Glomerular endothelial cell (primary cell): ENCODE measurements around the gene ADAMTS12. TPM values are rescaled to one million over a fixed set of nuclear protein-coding genes. Genes with fewer than 3 reads are reported as not detected.

ENCODE experiments used
- DNase-seq: peaks from one replicate; pipeline ENCODE4 v3.0.0-alpha.2; 2011; ENCODE audit warnings: low read depth, low spot score; ENCODE audit errors: extremely low read depth
- total RNA-seq: library from RNA; depleted of rRNA; stranded (reverse); fragments of >200 nt; gene quantifications from 2 replicates; pipeline ENCODE4 v1.2.3, GENCODE V29; 2015

ADAMTS12 gene
- total RNA-seq, 1 donor from 2014 or later: 10.9 TPM

- no peak for DNase-seq
These were observed 399.8 kb downstream of the ADAMTS12 start for GRCh38 chr5:33491941-33492340.

- DNase-seq: no peak
These were observed 401.6 kb downstream of the ADAMTS12 start for GRCh38 chr5:33490071-33490665.

DNA sequence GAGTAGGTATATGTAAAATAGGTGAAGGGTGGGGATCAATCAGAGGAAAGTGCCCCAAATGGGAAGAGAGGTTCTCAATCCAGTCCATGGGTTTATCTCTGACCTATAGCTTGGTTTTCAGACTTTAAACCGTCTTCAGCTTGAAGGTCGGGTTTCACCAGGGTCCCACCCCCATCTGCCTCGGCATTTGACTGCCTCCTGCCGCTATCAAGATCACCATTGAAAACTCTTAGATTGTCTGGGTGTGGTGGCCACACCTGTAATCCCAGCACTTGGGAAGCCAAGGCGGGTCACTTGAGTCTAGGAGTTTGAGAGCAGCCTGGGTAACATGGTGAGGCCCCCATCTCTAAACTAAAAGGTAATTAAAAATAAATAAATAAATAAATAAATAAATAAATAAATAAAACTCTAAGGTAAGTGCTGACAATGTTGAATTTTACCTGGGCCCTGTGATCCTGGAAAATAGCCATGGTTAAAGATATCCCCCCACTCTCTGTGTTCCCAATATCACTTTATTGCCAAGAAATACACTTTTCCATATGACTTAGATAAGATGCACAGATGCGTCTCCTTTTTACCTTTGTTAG is 402.2 kb downstream of the ADAMTS12 start:
- DNase-seq: no peak

DNA sequence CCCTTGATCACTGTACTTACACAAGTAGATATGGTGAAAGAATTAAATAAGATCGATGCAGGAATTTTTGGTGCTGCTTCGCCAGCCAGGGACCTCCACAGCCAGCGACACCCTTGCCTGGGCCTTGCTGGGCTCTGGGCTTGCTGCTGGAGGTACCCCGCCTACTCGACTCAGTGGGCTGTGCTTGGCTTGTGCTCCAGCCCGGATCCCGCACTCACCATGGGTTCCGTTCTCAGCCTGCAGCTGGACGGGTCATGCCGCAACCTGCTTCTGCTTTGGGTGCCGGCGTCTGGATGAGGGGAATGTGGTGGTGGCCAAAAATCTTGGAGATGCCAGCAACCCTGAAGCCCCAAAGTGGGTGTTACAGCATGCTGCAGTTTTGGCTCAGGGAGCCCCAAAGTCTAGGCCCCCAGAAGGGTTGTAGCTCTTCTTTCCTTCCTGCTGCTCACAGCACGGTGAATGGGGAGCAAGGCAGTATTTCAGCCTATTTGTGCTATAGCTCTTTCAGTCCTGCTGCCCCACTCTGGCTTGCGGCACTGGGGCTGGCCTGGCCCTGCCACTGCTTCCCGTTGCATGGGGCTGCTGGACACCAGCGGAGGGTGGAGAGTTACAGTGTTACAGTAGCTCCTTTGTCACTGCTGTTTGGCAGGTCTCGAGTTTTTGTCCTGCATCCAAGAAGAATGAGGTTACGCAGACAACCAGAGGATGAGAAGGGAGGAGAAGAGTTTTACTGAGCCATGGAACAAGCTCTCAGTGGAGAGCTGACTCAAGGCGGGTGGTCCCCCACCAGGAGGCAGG is 403.0 kb downstream of the ADAMTS12 start:
- DNase-seq: no peak

- DNase-seq: no peak
These were observed 404.6 kb downstream of the ADAMTS12 start for GRCh38 chr5:33487236-33487635.

DNA sequence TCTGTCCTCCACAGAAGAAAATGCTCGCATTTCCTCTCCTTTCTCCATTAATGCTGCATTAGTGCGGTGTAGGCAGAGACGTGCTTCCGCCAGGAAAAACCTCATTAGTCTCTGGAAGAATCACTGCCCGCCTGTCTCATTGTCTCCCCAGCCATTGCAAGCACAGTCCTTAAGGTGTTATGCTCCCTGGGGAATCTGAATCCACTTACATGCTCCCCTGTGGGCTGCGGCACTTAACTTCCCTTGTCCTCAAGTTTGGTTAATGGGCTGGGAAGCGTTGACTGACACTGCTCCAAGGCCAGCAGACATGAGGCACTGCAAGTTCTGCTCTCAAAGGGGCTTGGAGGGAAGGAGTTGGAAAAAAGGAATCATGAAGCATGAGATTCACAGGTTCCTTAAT is 409.5 kb downstream of the ADAMTS12 start:
- no peak for DNase-seq

DNA sequence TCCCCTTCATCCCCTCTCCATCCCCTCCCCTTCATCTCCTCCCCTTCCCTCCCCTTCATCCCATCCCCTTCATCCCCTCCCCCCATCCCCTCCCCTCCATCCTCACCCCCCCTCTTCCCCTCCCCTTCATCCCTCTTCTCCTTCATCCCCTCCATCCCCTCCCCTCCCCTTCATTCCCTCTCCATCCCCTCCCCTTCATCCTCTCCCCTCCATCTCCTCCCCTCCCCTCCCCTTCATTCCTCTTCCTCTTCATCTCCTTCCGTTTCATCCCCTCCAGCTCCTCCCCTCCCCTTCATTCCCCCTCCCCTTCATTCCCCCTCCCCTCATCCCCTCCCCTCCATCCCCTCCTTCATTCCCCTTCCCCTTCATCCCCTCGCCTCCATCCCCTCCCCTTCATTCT is 410.9 kb downstream of the ADAMTS12 start:
- no peak for DNase-seq

DNA sequence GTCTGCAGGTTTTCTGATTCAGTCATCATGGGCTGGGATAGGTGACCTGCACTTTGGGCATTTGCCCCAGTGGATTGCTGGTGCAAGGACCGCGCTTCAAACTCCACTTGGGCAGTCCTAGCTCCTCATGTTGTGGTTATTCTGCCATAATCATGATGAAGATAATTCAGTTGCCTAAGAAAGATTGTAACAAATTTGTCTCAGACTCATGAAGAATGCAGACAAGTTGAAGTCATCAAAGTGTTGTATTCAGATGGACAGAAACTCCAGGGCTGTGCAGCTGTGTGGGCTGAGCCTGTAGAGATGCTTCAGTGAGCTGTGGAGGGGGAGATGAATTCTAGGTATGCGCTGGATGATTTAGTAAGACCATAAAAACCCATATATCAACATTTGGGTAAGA is 412.5 kb downstream of the ADAMTS12 start:
- DNase-seq: no peak

DNA sequence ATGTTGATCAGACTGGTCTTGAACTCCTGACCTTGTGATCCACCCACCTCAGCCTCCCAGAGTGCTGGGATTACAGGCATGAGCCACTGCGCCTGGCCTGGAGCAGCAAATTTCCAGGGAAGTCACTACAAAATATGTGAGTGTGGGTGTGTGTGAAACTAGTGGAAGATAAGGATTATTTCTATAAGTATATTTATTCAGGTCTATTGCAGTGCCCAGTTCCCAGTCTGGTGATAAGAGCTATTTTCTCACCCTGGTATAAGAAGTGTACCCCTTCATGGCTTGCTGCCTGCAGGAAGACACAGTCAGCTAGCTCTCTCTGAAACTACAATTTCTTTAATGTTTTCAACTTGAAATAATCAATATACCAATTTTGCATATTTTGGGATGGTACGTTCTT is 414.0 kb downstream of the ADAMTS12 start:
- no peak for DNase-seq

DNA sequence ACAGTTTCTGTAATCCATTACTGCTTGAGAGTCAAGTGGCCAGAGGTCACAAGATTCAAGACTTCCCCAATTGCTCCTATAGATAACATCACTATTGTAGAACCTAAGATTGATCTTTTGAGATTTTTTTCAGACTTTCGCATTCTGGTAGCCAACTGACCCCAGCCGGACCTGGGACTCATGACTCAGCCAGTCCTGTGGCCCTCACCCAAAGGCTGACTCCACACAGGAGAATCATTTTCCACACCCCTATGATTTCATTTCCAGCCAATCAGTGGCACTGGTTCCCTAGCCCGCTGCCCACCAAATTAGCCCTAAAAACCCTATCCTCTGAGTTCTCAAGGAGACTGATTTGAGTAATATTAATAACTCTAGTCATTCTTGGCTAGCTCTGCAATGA is 414.8 kb downstream of the ADAMTS12 start:
- DNase-seq: no peak

GRCh38 chr5:33475706-33476105 is 416.1 kb downstream of the ADAMTS12 start:
- DNase-seq: no peak

GRCh38 chr5:33474931-33475499 is 416.8 kb downstream of the ADAMTS12 start:
- no peak for DNase-seq

DNA sequence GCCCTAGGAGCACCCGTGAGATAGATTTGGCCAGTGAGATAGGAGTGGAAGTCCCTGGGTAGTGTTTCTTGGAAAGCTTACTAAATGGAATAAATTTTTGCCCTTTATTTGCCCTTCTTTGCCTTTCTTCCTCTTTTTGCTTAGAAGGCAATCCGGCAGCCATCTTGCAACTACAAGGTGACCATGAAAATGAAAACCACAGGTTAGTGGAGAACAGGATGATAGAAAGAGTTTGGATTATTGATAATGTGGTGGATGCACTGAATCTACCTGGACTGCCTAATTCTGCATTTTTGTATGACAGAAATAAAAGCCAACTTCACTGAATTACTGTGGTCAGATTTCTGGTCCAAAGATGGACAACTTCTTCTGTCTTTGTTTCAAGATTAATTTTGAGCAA is 417.8 kb downstream of the ADAMTS12 start:
- no peak for DNase-seq

Other genes starting within 250 kb of the ADAMTS12 start
- not detected in 2 replicates for gene RXFP3, start 44.4 kb upstream of the ADAMTS12 start, total RNA-seq
- not detected in 2 replicates for gene SLC45A2, start 92.7 kb upstream of the ADAMTS12 start, total RNA-seq
- gene AMACR, start 116.1 kb upstream of the ADAMTS12 start, total RNA-seq: 17.2 and 19.7 TPM in 2 replicates
- 3.5 and 10.5 TPM in 2 replicates for gene C1QTNF3, start 151.2 kb upstream of the ADAMTS12 start, total RNA-seq